GM12891 (cell line): ENCODE measurements around the gene ZNF135.

Experiments used
- DNase-seq: peaks from one replicate; pipeline ENCODE4 v3.0.0; 2011; ENCODE audit warnings: low spot score; ENCODE audit not compliant: insufficient read length
- FAIRE-seq: peaks from 2 replicates; lab custom pipeline; 2011; peaks lifted over from hg19 to GRCh38; lab: Jason Lieb, UNC
- PAX5 ChIP-seq: IDR thresholded peaks from 2 replicates; pipeline ENCODE4 v1.6.1; 2011; ENCODE audit warnings: low read length, moderate library complexity, mild to moderate bottlenecking; ENCODE audit not compliant: insufficient read depth, severe bottlenecking
- POLR2A ChIP-seq: IDR thresholded peaks from 2 replicates; pipeline ENCODE4 v1.6.1; 2011; ENCODE audit warnings: low read depth, low read length, control low read depth
- POLR2AphosphoS5 ChIP-seq: IDR thresholded peaks from 2 replicates; pipeline ENCODE4 v1.6.1; 2011; ENCODE audit warnings: low read depth, low read length, control low read depth
- POU2F2 ChIP-seq: IDR thresholded peaks from 2 replicates; pipeline ENCODE4 v1.6.1; 2011; ENCODE audit warnings: low read depth, mild to moderate bottlenecking, control low read depth, low read length, moderate library complexity
- SPI1 ChIP-seq: IDR thresholded peaks from 2 replicates; pipeline ENCODE4 v1.6.1; 2011; ENCODE audit warnings: low read depth, low read length, control low read depth
- TAF1 ChIP-seq: IDR thresholded peaks from 2 replicates; pipeline ENCODE4 v1.6.1; 2011; ENCODE audit warnings: low read depth, low read length, control low read depth

ZNF135 gene

GRCh38 chr19:58033741-58034476, 25.2 kb upstream of the ZNF135 start, which contains the start of gene ZSCAN1:
Gene ZSCAN1, plus strand, starts transcription at chr19:58034025. Its CDS starts 3,812 bp downstream, at chr19:58037837.
- FAIRE-seq: no peak
- no peak for TF ChIP-seq TAF1
- no peak for TF ChIP-seq POLR2A
- TF ChIP-seq POU2F2: no peak
- no peak for TF ChIP-seq SPI1
- no peak for TF ChIP-seq PAX5
- no peak for TF ChIP-seq POLR2AphosphoS5
- no peak for DNase-seq

DNA sequence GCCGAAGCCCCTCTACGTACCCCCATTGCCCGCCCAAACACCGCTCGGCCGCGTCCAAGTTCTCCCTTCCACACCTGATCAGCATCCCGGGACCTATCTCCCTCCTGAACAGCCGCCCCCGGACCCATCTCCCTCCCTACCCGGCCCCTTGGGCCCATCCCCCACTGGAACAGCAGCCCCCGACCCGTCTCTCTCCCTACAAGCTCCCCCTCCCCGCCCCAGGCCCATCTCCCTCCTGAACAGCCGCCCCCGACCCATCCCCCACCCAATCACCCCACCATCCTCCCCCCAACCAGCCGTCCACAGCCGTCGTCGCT, 24.6 kb upstream of the ZNF135 start:
- FAIRE-seq: no peak
- no peak for TF ChIP-seq POLR2A
- no peak for TF ChIP-seq SPI1
- TF ChIP-seq TAF1: no peak
- TF ChIP-seq POU2F2: no peak
- no peak for TF ChIP-seq POLR2AphosphoS5
- no peak for TF ChIP-seq PAX5
- DNase-seq: no peak

GRCh38 chr19:58035863-58036262, 23.2 kb upstream of the ZNF135 start:
- TF ChIP-seq PAX5 (no peak), TAF1 (no peak), POU2F2 (no peak), SPI1 (no peak), POLR2AphosphoS5 (no peak), POLR2A (no peak)
- no peak for DNase-seq
- FAIRE-seq: no peak

GRCh38 chr19:58037927-58038687, 21.0 kb upstream of the ZNF135 start:
- TF ChIP-seq TAF1 (no peak), SPI1 (no peak), POU2F2 (no peak), POLR2A (no peak), PAX5 (no peak), POLR2AphosphoS5 (no peak)
- FAIRE-seq: no peak

GRCh38 chr19:58038688-58039204, 20.3 kb upstream of the ZNF135 start:
- DNase-seq (no peak), FAIRE-seq (no peak)
- TF ChIP-seq PAX5: no peak
- TF ChIP-seq POU2F2: no peak
- no peak for TF ChIP-seq TAF1
- TF ChIP-seq POLR2AphosphoS5: no peak
- no peak for TF ChIP-seq SPI1
- no peak for TF ChIP-seq POLR2A

More at GRCh38 chr19:58037927-58038687, 21.0 kb upstream of the ZNF135 start:
- no peak for DNase-seq

- DNase-seq: no peak
- TF ChIP-seq POU2F2 (no peak), SPI1 (no peak), POLR2AphosphoS5 (no peak), POLR2A (no peak), PAX5 (no peak)
- FAIRE-seq: no peak
Observed at GRCh38 chr19:58040751-58041525, 18.1 kb upstream of the ZNF135 start.

- DNase-seq: no peak
- TF ChIP-seq POLR2AphosphoS5: no peak
- no peak for TF ChIP-seq PAX5
- TF ChIP-seq SPI1: no peak
- TF ChIP-seq TAF1: no peak
- TF ChIP-seq POU2F2: no peak
- no peak for TF ChIP-seq POLR2A
- FAIRE-seq: no peak
Observed at GRCh38 chr19:58042495-58043340, 16.4 kb upstream of the ZNF135 start.

DNA sequence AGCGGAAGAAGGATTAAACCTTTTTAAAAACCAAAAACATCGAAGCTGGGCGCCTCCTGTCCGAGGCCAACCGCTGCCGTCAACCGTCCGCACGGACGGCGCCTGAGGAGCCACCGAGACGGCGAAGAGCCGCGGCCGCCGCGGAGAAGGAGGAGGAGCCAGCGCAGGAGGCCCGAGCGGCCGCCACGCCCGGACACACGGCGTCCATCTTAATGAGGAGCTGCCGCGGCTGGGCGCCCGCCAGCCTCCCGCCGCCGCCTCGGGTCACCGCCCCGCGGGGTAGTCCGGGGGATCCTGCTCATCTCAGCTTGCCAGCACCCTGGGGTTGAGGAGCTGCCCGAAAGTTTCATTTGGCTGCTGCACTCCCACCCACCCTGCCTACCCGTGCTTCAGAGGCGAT, 14.7 kb upstream of the ZNF135 start:
- TF ChIP-seq SPI1 (no peak), POLR2A (no peak), PAX5 (no peak), TAF1 (no peak), POLR2AphosphoS5 (no peak), POU2F2 (no peak)
- FAIRE-seq (no peak), DNase-seq (no peak)
